Mucosa of gallbladder (tissue), 1 donor: ENCODE data around the gene GPR12. TPM values are rescaled to one million over a fixed set of nuclear protein-coding genes. Genes with fewer than 3 reads are reported as not detected.

ENCODE experiments used
- DNase-seq: peaks from one replicate; pipeline ENCODE4 v3.0.0-alpha.2; 2020; ENCODE audit warnings: low spot score
- total RNA-seq: library from RNA; stranded (reverse); gene quantifications from one replicate; pipeline ENCODE4 v1.2.1, GENCODE V29; 2021
- donor health status: DM: no; HTN: no; CAD: no.

GPR12 gene
- total RNA-seq, result not detected

- no peak for DNase-seq
Measured at GRCh38 chr13:26759907-26760831, at the start of gene GPR12. Gene GPR12, minus strand, starts transcription at chr13:26760786. Its CDS starts 959 bp downstream, at chr13:26759827.

GRCh38 chr13:26810095-26810494, 49.5 kb upstream of the GPR12 start:
- no peak for DNase-seq

GRCh38 chr13:26806891-26807290, 46.3 kb upstream of the GPR12 start:
- DNase-seq, result no peak

- DNase-seq, result no peak
Measured at GRCh38 chr13:26787961-26788360, 27.4 kb upstream of the GPR12 start.

- DNase-seq, result no peak
Measured at GRCh38 chr13:26786651-26787295, 26.2 kb upstream of the GPR12 start.

- no peak for DNase-seq
Measured at GRCh38 chr13:26785838-26786630, 25.4 kb upstream of the GPR12 start.

GRCh38 chr13:26784704-26785639, 24.4 kb upstream of the GPR12 start:
- no peak for DNase-seq

- no peak for DNase-seq
Measured at GRCh38 chr13:26780411-26780810, 19.8 kb upstream of the GPR12 start.

- no peak for DNase-seq
Measured at GRCh38 chr13:26779321-26779720, 18.7 kb upstream of the GPR12 start.

- DNase-seq, result no peak
Measured at GRCh38 chr13:26772531-26772930, 11.9 kb upstream of the GPR12 start.

GRCh38 chr13:26771796-26772195, 11.2 kb upstream of the GPR12 start:
- DNase-seq, result no peak

GRCh38 chr13:26762745-26763345, 2.3 kb upstream of the GPR12 start:
- no peak for DNase-seq

GRCh38 chr13:26760832-26761582, 421 bp upstream of the GPR12 start:
- no peak for DNase-seq

- DNase-seq, result no peak
Measured at GRCh38 chr13:26759249-26759906, 1.2 kb downstream of the GPR12 start.

- no peak for DNase-seq
Measured at GRCh38 chr13:26758496-26759157, 2.0 kb downstream of the GPR12 start.

- no peak for DNase-seq
Measured at GRCh38 chr13:26756961-26757360, 3.6 kb downstream of the GPR12 start.

GRCh38 chr13:26752671-26753070, 7.9 kb downstream of the GPR12 start:
- no peak for DNase-seq

- DNase-seq, result no peak
Measured at GRCh38 chr13:26749905-26750304, 10.7 kb downstream of the GPR12 start.

GRCh38 chr13:26749285-26749684, 11.3 kb downstream of the GPR12 start:
- DNase-seq, result no peak
